Measurements from ENCODE around the gene BCAS3. TPM values are rescaled to one million over a fixed set of nuclear protein-coding genes. Genes with fewer than 3 reads are reported as not detected.

The BCAS3 gene
- total RNA-seq, 2 donors from 2014 or later = 28.0 to 37.7 TPM

DNA sequence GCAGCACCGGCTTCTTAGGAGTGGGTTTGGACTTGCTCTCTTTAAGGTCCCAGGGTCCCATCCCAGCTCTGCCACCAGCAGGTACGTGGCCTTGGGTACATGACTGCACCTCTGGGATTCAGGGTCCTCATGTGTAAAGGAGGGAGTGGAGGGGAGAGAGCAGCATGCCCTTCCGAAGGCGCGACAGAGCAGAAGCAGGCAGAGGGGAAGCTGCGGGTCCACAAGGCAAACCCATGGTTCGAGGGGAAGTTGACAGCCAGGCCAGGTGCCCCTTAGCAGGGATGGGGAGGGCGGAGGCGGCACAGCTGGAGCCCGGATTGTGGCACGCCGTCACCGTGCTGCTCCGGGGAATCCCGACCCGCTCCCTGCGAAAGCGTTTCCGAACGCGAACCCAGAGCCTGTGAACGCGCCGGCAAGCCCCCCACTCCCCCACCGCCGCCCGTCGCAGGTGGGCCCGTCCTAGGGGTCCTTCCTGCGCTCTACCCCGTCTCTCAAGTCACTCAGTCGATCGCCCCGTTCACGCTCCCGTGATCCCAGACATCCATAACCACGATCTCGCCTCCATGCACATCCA is 717.8 kb downstream of the BCAS3 start:
- Mint-ChIP-seq H3K4me3 (peak overlapping the region; percentile 4), H3K27ac (no peak overlapping the region), H3K27me3 (ENCODE audit: insufficient read depth) (peaks cover 92% of the 10 kb centered on the region), H3K9me3 (peaks cover 2% of the 10 kb centered on the region), H3K36me3 (ENCODE audit: low read depth) (peaks cover 5% of the 10 kb centered on the region), H3K4me1 (peaks cover 29% of the 10 kb centered on the region)
- H3K9ac ChIP-seq (ENCODE audit: extremely low read depth, low read length, poor library complexity, severe bottlenecking) = no peak overlapping the region
- DNase-seq = peak; percentile 79
- no peak overlapping the region for H3K27ac ChIP-seq (ENCODE audit: low read depth, low read length)
- no peaks in the 10 kb centered on the region for H3K9me3 ChIP-seq (ENCODE audit: control insufficient read depth, low read length)
- no peaks in the 10 kb centered on the region for H3K36me3 ChIP-seq (ENCODE audit: control insufficient read depth, insufficient read depth, low read length)
- WGBS, 2 experiments (ENCODE audit: insufficient coverage in 1 of 2, insufficient read length in 1 of 2) = 12 to 19% methylated on average over 14 to 38 of the region's 38 CpGs
- TF ChIP-seq, protein P1, sequence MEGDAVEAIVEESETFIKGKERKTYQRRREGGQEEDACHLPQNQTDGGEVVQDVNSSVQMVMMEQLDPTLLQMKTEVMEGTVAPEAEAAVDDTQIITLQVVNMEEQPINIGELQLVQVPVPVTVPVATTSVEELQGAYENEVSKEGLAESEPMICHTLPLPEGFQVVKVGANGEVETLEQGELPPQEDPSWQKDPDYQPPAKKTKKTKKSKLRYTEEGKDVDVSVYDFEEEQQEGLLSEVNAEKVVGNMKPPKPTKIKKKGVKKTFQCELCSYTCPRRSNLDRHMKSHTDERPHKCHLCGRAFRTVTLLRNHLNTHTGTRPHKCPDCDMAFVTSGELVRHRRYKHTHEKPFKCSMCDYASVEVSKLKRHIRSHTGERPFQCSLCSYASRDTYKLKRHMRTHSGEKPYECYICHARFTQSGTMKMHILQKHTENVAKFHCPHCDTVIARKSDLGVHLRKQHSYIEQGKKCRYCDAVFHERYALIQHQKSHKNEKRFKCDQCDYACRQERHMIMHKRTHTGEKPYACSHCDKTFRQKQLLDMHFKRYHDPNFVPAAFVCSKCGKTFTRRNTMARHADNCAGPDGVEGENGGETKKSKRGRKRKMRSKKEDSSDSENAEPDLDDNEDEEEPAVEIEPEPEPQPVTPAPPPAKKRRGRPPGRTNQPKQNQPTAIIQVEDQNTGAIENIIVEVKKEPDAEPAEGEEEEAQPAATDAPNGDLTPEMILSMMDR (conservative IDR thresholded peaks at IDR 0.05) = no peak
- H3K4me3 ChIP-seq (ENCODE audit: low read length) = no peak overlapping the region
- H3K27me3 ChIP-seq (ENCODE audit: control insufficient read depth, insufficient read depth, low read length, poor library complexity, severe bottlenecking) = peaks cover 92% of the 10 kb centered on the region
- peaks cover 6% of the 10 kb centered on the region for H3K4me1 ChIP-seq (ENCODE audit: control insufficient read depth, insufficient read depth, low read length)

DNA sequence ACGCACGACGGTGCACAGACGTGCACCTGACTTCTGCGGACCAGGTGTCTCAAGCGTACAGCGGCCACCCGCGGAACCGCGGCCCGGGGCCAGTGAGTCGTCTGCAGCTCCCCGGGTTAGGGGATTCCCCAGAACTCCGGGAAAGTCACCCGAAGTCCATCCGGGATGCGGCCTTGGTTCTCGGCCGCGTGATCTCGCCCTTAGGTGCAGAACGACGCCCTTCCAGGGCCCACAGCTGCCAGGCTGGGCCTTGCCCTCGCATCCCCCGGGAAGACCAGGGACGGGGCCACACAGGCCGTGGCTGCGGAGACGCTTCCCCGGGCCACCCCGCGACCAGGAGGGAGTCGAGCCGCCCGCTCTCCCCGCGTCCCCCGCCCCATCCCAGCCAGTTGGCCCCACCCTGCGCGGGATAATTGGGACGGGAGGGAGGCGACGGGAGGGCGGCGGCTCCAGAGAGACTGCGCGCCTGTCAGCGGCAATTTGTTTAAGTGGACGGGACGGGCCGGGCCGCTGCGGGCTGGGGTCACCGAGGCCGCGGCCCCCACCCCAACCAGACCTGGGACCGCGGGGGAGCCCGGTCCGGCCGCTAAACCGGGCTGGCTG is 718.4 kb downstream of the BCAS3 start:
- TF ChIP-seq, protein P1 (conservative IDR thresholded peaks at IDR 0.05) = no peak
- H3K4me3 ChIP-seq (ENCODE audit: low read length) = no peak overlapping the region
- H3K4me1 ChIP-seq (ENCODE audit: control insufficient read depth, insufficient read depth, low read length) = peaks cover 6% of the 10 kb centered on the region
- no peak overlapping the region for H3K9ac ChIP-seq (ENCODE audit: extremely low read depth, low read length, poor library complexity, severe bottlenecking)
- WGBS, 2 experiments (ENCODE audit: insufficient coverage in 1 of 2, insufficient read length in 1 of 2) = 4 to 10% methylated on average over 28 to 63 of the region's 63 CpGs
- Mint-ChIP-seq H3K9me3 (peaks cover 2% of the 10 kb centered on the region), H3K4me1 (peaks cover 29% of the 10 kb centered on the region), H3K27ac (no peak overlapping the region), H3K4me3 (peak overlapping the region; percentile 4), H3K36me3 (ENCODE audit: low read depth) (peaks cover 5% of the 10 kb centered on the region), H3K27me3 (ENCODE audit: insufficient read depth) (peaks cover 92% of the 10 kb centered on the region)
- H3K36me3 ChIP-seq (ENCODE audit: control insufficient read depth, insufficient read depth, low read length) = no peaks in the 10 kb centered on the region
- H3K27ac ChIP-seq (ENCODE audit: low read depth, low read length) = no peak overlapping the region
- DNase-seq = peak; percentile 75
- H3K9me3 ChIP-seq (ENCODE audit: control insufficient read depth, low read length) = no peaks in the 10 kb centered on the region
- peaks cover 92% of the 10 kb centered on the region for H3K27me3 ChIP-seq (ENCODE audit: control insufficient read depth, insufficient read depth, low read length, poor library complexity, severe bottlenecking)

DNA sequence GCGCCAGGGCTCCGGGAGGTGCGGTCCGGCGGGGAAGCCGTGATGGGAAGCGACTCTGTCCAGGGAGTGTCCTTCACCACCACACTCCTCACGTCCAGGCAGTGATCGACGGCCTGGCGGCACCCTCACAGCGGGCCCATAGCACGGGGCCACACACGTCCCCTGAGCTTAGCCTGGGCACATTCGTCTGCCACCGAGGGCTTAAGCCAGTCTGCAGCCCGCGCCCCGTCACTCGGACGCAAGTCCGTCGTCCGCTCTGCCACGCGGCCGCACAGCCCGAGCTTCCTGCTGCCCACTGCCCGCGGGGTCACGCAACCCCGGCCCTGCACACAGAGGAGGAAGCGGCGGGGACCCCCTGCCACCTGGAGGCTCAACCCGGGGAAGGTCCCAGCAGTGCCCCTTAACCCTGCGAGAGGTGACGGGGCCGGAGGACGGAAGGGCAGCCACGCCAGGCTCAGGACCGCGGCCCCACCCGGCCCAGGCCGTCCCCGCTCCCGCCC is 719.0 kb downstream of the BCAS3 start:
- no peak for DNase-seq
- no peaks in the 10 kb centered on the region for H3K9me3 ChIP-seq (ENCODE audit: control insufficient read depth, low read length)
- H3K36me3 Mint-ChIP-seq (ENCODE audit: low read depth) = peaks cover 5% of the 10 kb centered on the region
- H3K4me1 Mint-ChIP-seq = peaks cover 29% of the 10 kb centered on the region
- H3K27me3 Mint-ChIP-seq (ENCODE audit: insufficient read depth) = peaks cover 92% of the 10 kb centered on the region
- TF ChIP-seq, protein P1 (conservative IDR thresholded peaks at IDR 0.05) = no peak
- H3K4me3 Mint-ChIP-seq = no peak overlapping the region
- H3K4me3 ChIP-seq (ENCODE audit: low read length) = no peak overlapping the region
- WGBS, 2 experiments (ENCODE audit: insufficient coverage in 1 of 2, insufficient read length in 1 of 2) = 0 to 5% methylated on average over 11 to 46 of the region's 46 CpGs
- H3K4me1 ChIP-seq (ENCODE audit: control insufficient read depth, insufficient read depth, low read length) = peaks cover 6% of the 10 kb centered on the region
- peaks cover 2% of the 10 kb centered on the region for H3K9me3 Mint-ChIP-seq
- H3K27me3 ChIP-seq (ENCODE audit: control insufficient read depth, insufficient read depth, low read length, poor library complexity, severe bottlenecking) = peaks cover 92% of the 10 kb centered on the region
- no peaks in the 10 kb centered on the region for H3K36me3 ChIP-seq (ENCODE audit: control insufficient read depth, insufficient read depth, low read length)
- no peak overlapping the region for H3K27ac Mint-ChIP-seq
- H3K27ac ChIP-seq (ENCODE audit: low read depth, low read length) = no peak overlapping the region
- no peak overlapping the region for H3K9ac ChIP-seq (ENCODE audit: extremely low read depth, low read length, poor library complexity, severe bottlenecking)
